ENCODE results near the gene RALGDS. TPM values are rescaled to one million over a fixed set of nuclear protein-coding genes. Genes with fewer than 3 reads are reported as not detected.

The RALGDS gene
- total RNA-seq, 1 experiment from 2014 or later: 24.4 TPM

DNA sequence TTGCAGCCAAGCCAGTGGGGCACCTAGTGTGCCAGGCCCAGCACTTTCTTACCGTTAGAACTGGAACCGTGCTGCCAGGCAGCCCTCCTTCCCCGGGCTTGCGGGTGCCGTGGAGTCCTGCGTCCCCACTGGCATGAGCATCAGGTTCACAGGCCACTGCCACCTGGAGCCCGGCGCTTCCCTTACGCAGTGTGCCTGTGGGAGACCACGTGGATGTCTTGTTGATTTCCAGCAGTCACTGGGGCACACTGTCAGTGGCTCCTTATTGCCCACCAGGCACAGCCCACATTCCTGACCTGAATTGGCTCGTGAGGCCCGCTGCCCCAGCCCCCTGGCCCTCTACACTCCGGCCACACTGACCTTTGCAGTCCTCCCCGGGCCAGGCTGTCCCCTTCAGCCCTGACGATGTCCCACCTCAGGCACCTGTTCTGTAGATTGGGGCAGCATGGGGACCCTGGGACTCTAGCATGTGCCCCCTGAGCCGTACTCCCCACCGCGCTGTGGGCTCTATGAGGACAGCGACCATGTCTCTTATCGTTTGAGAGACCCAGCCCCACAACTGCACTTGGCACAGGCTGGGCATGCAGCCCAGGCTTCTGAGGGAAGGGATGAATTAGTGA lies 69.6 kb downstream of the RALGDS start:
- Histone ChIP-seq H3K36me3 (replicated peaks; ENCODE audit: control insufficient read depth, insufficient read depth, low read length) (peaks cover 38% of the 10 kb centered on the region), H3K27me3 (ENCODE audit: control insufficient read depth, insufficient read depth, low read length) (no peaks in the 10 kb centered on the region), H3K4me3 (ENCODE audit: insufficient read depth, low read depth, low read length) (no peak overlapping the region)
- peak; percentile 35 for DNase-seq

DNA sequence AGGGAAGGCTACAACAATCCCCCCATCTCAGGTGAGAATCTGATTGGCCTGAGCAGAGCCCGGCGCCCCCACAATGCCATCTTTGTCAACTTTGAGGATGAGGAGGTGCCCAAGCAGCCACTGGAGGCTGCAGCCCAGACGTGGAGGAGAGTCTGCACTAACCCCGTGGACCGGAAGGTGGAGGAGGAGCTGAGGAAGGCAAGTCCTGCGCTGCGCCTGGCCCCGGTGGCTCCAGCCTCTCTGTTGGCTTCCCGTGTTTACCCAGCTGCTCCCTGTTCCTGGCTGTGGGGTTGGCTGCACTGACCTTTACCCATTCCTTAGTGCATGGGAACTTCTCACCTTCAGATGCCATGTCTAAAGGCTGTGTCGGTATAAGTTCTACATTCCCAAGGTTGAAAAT lies 70.3 kb downstream of the RALGDS start:
- H3K27me3 ChIP-seq (ENCODE audit: control insufficient read depth, insufficient read depth, low read length): no peaks in the 10 kb centered on the region
- H3K4me3 ChIP-seq (ENCODE audit: insufficient read depth, low read depth, low read length): no peak overlapping the region
- peak; percentile 37 for DNase-seq
- peaks cover 36% of the 10 kb centered on the region for H3K36me3 ChIP-seq (replicated peaks; ENCODE audit: control insufficient read depth, insufficient read depth, low read length)

DNA sequence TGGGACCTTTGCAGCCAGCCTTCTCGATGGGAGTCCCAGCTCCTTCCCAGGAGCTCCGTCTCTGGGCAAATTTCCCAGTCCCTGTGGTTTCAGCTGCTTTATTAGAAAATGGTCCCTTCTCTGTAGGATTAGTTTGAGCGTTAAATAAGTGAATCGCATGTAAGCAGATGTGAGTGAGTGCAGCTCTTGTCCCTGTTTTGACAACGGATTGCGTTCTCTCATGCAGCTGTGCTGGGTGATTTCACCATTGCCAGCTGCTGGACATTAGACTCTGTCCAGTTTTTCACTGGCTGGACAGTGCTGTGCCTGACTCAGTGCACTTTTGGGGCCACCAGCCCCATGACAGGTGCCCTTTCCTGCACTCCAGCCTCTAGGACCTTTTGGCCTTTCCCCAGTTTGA lies 70.9 kb downstream of the RALGDS start:
- no peak for DNase-seq
- H3K4me3 ChIP-seq (ENCODE audit: insufficient read depth, low read depth, low read length): no peak overlapping the region
- no peaks in the 10 kb centered on the region for H3K27me3 ChIP-seq (ENCODE audit: control insufficient read depth, insufficient read depth, low read length)
- H3K36me3 ChIP-seq (replicated peaks; ENCODE audit: control insufficient read depth, insufficient read depth, low read length): peaks cover 33% of the 10 kb centered on the region

DNA sequence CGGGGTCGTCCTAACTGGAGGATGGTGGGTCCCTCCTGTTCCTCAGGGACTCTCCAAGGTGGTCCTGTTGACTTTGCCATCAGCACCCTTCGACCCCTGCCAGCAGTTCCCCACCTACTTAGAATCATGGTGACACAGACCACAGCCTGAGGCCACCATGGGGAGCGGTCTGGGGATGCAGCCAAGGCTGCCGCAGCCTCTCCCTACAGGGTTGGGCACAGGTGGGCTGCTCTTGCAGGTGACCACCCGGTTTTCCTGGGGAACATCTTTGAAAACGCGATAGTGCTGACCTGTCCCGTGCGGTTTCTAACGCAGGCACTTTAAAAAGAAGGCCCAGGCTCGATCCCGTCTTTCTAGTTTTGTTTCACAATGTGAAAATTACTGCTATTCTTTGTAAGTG lies 72.0 kb downstream of the RALGDS start:
- no peak for DNase-seq
- Histone ChIP-seq H3K4me3 (ENCODE audit: insufficient read depth, low read depth, low read length) (no peak overlapping the region), H3K27me3 (ENCODE audit: control insufficient read depth, insufficient read depth, low read length) (no peaks in the 10 kb centered on the region), H3K36me3 (replicated peaks; ENCODE audit: control insufficient read depth, insufficient read depth, low read length) (peaks cover 36% of the 10 kb centered on the region)

DNA sequence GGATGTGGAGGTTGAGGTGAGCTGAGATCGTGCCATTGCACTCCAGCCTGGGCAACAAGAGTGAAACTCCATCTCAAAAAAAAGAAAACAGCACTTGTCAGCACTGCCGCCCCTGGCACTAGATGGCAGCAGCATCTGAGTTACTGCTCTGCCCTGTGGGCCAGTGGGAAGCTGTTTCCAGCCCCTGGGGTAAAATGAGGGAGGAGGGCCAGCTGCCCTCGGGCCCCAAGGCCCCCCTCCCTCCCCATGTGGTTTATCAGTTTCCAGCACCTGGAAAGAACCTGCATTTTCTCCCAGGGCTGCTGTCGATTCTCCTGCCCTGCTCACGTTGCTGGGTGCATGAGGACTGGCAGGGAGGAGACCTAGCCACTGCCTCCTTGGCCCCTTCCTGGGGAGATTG lies 72.4 kb downstream of the RALGDS start:
- no peak overlapping the region for H3K4me3 ChIP-seq (ENCODE audit: insufficient read depth, low read depth, low read length)
- H3K36me3 ChIP-seq (replicated peaks; ENCODE audit: control insufficient read depth, insufficient read depth, low read length): peaks cover 37% of the 10 kb centered on the region
- no peaks in the 10 kb centered on the region for H3K27me3 ChIP-seq (ENCODE audit: control insufficient read depth, insufficient read depth, low read length)
- peak; percentile 88 for DNase-seq

Other genes with a start within 250 kb of the RALGDS start
- 0.24 and 0.37 TPM in 2 replicates for gene AK8, start 243.0 kb downstream of the RALGDS start, total RNA-seq (2014; rRNA removed; shearing (Covaris generic))
- 0.67 and 0.80 TPM in 2 replicates for gene SPACA9, start 242.3 kb downstream of the RALGDS start, total RNA-seq (2014; rRNA removed; shearing (Covaris generic))
- 36.8 and 39.0 TPM in 2 replicates for gene TSC1, start 176.6 kb downstream of the RALGDS start, total RNA-seq (2014; rRNA removed; shearing (Covaris generic))
- gene GFI1B, start 142.5 kb downstream of the RALGDS start, total RNA-seq (2014; rRNA removed; shearing (Covaris generic)): 0.52 TPM in 1 of 2 replicates, not detected in the other
- gene GTF3C5, start 90.2 kb downstream of the RALGDS start, total RNA-seq (2014; rRNA removed; shearing (Covaris generic)): 131 and 133 TPM in 2 replicates
- 0.87 and 1.7 TPM in 2 replicates for gene CEL, start 59.3 kb downstream of the RALGDS start, total RNA-seq (2014; rRNA removed; shearing (Covaris generic))
- gene GBGT1, start 42.7 kb upstream of the RALGDS start, total RNA-seq (2014; rRNA removed; shearing (Covaris generic)): 6.8 and 7.5 TPM in 2 replicates
- not detected in 2 replicates for gene OBP2B, start 88.0 kb upstream of the RALGDS start, total RNA-seq (2014; rRNA removed; shearing (Covaris generic))
- 0.63 TPM in 1 of 2 replicates, not detected in the other for gene ABO, start 154.0 kb upstream of the RALGDS start, total RNA-seq (2014; rRNA removed; shearing (Covaris generic))
- 42.0 and 45.2 TPM in 2 replicates for gene SURF6, start 214.9 kb upstream of the RALGDS start, total RNA-seq (2014; rRNA removed; shearing (Covaris generic))
- gene MED22, start 226.9 kb upstream of the RALGDS start, total RNA-seq (2014; rRNA removed; shearing (Covaris generic)): 61.0 and 64.6 TPM in 2 replicates
- 2,813 and 2,948 TPM in 2 replicates for gene RPL7A, start 227.0 kb upstream of the RALGDS start, total RNA-seq (2014; rRNA removed; shearing (Covaris generic))
- 30.6 and 31.8 TPM in 2 replicates for gene SURF1, start 235.2 kb upstream of the RALGDS start, total RNA-seq (2014; rRNA removed; shearing (Covaris generic))
- gene SURF2, start 235.3 kb upstream of the RALGDS start, total RNA-seq (2014; rRNA removed; shearing (Covaris generic)): 25.8 and 28.1 TPM in 2 replicates